Nephron progenitor cell (in vitro differentiated cells): Measurements from ENCODE around the gene KRTAP10-10.

ENCODE experiments used
- DNase-seq: peaks from one replicate; pipeline ENCODE4 v3.0.0; 2021
- H3K27ac Mint-ChIP-seq: 2 replicates; pipeline ENCODE4 v1.8.0; 2021; ENCODE audit warnings: mild to moderate bottlenecking, moderate library complexity, mixed read lengths
- H3K27me3 Mint-ChIP-seq: 2 replicates; pipeline ENCODE4 v1.8.0; 2021; ENCODE audit warnings: mild to moderate bottlenecking, low read depth, mixed read lengths; ENCODE audit not compliant: poor library complexity
- H3K36me3 Mint-ChIP-seq: 2 replicates; pipeline ENCODE4 v1.8.0; 2021; ENCODE audit warnings: low read depth, mixed read lengths
- H3K4me1 Mint-ChIP-seq: 2 replicates; pipeline ENCODE4 v1.8.0; 2021; ENCODE audit warnings: mixed read lengths
- H3K4me3 Mint-ChIP-seq: 2 replicates; pipeline ENCODE4 v1.8.0; 2021; ENCODE audit warnings: mild to moderate bottlenecking, moderate library complexity, mixed read lengths
- H3K9me3 Mint-ChIP-seq: 2 replicates; pipeline ENCODE4 v1.8.0; 2021; ENCODE audit warnings: mild to moderate bottlenecking, moderate library complexity, mixed read lengths
- TF ChIP-seq, protein P1 (sequence below): fragments of 200-600 bp; sonication (generic); IDR thresholded peaks from 2 replicates; pipeline ENCODE4 v1.5.0; 2021; ENCODE audit warnings: antibody characterized with exemption

Gene KRTAP10-10

DNA sequence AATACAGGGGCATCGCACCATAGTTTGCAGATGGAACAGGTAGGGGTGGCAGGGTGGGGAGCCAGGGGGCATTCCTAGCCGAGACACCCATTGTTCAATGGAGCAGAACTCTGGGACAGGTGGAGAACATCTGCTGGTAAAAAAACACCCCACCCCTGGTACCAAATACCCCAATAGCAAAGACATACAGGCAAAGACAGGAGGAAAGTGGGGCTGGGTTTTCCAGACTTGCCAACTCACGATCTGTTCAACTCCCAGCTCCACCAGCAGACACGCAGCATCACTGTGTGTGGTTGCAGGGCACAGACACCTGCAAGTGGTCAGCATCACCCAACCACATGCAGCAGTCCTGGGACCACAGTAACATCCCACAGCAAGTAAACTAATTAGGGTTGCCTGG, 25.6 kb upstream of the KRTAP10-10 start:
- Mint-ChIP-seq H3K4me1 (peaks cover 21% of the 10 kb centered on the region), H3K27me3 (peaks cover 9% of the 10 kb centered on the region), H3K27ac (no peak overlapping the region), H3K9me3 (peaks cover 42% of the 10 kb centered on the region), H3K36me3 (peaks cover 13% of the 10 kb centered on the region), H3K4me3 (no peak overlapping the region)
- no peak for DNase-seq
- TF ChIP-seq, protein P1, sequence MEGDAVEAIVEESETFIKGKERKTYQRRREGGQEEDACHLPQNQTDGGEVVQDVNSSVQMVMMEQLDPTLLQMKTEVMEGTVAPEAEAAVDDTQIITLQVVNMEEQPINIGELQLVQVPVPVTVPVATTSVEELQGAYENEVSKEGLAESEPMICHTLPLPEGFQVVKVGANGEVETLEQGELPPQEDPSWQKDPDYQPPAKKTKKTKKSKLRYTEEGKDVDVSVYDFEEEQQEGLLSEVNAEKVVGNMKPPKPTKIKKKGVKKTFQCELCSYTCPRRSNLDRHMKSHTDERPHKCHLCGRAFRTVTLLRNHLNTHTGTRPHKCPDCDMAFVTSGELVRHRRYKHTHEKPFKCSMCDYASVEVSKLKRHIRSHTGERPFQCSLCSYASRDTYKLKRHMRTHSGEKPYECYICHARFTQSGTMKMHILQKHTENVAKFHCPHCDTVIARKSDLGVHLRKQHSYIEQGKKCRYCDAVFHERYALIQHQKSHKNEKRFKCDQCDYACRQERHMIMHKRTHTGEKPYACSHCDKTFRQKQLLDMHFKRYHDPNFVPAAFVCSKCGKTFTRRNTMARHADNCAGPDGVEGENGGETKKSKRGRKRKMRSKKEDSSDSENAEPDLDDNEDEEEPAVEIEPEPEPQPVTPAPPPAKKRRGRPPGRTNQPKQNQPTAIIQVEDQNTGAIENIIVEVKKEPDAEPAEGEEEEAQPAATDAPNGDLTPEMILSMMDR, result no peak

DNA sequence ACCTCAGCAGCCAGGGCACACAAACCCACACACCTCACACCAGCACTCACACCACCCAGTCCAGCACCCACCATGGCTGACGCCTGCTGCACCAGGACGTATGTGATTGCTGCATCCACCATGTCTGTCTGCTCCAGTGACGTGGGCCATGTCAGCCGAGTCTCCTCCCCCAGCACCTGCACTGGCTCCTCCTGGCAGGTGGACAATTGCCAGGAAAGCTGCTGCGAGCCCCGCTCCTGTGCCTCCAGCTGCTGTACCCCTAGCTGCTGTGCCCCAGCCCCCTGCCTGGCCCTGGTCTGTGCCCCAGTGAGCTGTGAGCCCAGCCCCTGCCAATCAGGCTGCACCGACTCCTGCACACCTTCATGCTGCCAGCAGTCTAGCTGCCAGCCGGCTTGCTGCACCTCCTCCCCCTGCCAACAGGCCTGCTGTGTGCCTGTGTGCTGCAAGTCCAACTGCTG, 25.1 kb upstream of the KRTAP10-10 start, which contains the start of gene KRTAP10-8:
TSS of gene KRTAP10-8 (plus strand) at position 51 of the 458 bp plus-strand sequence. CDS start at position 73, 22 bp downstream.
- peaks cover 9% of the 10 kb centered on the region for H3K27me3 Mint-ChIP-seq
- peaks cover 42% of the 10 kb centered on the region for H3K9me3 Mint-ChIP-seq
- no peak within 1 kb of the TSS for H3K27ac Mint-ChIP-seq
- no peak within 1 kb of the TSS for H3K4me3 Mint-ChIP-seq
- peaks cover 26% of the 10 kb centered on the region for H3K4me1 Mint-ChIP-seq
- H3K36me3 Mint-ChIP-seq, result peaks cover 13% of the 10 kb centered on the region
- TF ChIP-seq, protein P1, result no peak
- no peak for DNase-seq

DNA sequence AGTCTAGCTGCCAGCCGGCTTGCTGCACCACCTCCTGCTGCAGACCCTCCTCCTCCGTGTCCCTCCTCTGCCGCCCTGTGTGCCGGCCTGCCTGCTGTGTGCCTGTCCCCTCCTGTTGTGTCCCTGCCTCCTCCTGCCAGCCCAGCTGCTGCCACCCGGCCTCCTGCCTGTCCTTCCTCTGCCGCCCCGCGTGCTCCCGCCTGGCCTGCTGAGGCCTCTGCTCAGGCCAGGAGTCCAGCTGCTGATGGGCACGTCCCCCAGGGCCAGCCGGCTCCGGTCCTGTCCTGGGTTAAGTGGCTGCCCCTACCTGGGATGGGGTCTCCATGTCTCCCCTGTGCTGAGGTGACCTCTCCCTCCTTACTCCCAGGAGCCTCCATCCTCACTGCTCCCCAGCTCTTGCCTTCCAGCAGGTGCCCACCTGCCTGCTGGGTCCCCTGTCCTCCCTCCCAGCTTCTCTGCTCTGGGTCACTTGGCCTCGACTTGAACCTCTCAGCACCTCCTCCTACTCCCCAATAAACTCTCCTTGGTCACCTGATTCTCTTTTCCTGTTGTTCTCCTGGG, 24.4 kb upstream of the KRTAP10-10 start:
- Mint-ChIP-seq H3K36me3 (peaks cover 13% of the 10 kb centered on the region), H3K27me3 (peaks cover 9% of the 10 kb centered on the region), H3K27ac (no peak overlapping the region), H3K4me3 (no peak overlapping the region), H3K9me3 (peaks cover 42% of the 10 kb centered on the region), H3K4me1 (peaks cover 28% of the 10 kb centered on the region)
- TF ChIP-seq, protein P1, result no peak
- DNase-seq, result no peak

DNA sequence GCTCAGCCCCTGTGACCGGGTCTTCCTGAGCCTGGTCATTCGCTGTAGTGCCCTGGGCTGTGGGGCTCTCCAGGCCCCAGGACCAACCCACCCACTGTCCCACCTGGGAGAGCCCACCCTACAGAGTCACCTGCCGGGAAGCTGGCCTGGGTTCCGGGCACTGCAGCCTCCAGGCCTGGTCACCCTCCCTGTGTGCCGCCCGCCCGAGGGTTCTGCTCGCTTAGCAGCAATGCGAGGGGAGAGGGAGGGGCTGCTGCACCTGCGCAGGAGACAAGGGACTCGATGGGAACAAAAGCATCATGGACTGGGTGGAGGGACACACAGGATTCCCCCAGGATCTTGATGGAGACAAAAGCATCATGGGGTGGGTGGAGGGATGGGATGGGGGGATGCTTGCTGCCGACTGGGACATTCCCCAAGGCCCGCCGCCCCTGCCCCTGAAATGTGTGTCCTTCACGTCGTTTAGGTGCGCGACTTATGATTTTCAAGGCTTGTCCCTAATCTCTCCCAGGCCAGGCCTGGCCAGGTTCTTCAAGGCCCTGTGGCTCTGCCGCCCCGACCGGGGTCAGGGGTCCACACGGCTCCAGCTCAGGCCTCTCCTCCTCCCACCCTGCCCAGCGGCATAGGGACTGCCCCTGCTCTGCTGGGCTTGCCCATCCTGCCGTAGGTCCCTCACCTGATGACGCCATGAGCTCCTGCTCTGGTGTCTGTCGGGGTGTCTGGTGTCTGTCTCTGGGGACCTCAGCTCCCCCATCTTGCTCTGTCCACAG, 23.6 kb upstream of the KRTAP10-10 start:
- Mint-ChIP-seq H3K27me3 (peaks cover 9% of the 10 kb centered on the region), H3K9me3 (peaks cover 43% of the 10 kb centered on the region), H3K36me3 (peaks cover 13% of the 10 kb centered on the region), H3K4me3 (no peak overlapping the region), H3K27ac (no peak overlapping the region), H3K4me1 (peaks cover 28% of the 10 kb centered on the region)
- TF ChIP-seq, protein P1, result no peak
- no peak for DNase-seq

DNA sequence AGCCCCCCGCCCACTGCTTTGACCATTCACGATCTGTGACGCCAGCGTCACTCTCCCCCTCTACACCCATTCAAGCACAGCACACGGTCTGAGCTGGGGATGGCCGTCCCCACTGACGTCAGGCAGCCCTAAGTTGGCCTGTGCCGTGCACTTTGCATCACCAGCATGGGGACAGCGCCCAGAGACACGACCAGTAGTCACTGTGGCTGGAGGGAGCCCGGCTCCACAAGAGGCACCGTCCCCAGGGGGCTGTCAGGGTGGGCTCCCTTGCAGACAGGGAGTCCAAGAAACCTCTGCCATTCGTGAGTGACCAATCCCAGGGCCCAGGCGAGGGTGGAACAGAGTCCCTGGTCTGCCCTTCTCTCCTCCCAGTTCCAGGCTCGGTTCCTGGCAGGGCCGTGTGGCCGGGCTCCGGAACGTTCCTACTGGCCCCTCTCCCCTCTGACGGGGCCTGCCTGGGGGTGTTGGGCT, 23.0 kb upstream of the KRTAP10-10 start:
- Mint-ChIP-seq H3K4me3 (no peak overlapping the region), H3K4me1 (peaks cover 28% of the 10 kb centered on the region), H3K27me3 (peaks cover 9% of the 10 kb centered on the region), H3K9me3 (peaks cover 43% of the 10 kb centered on the region), H3K36me3 (peaks cover 9% of the 10 kb centered on the region), H3K27ac (peak overlapping the region; percentile 93)
- TF ChIP-seq, protein P1, result no peak
- no peak for DNase-seq
